Uterus (tissue), 4 donors: ENCODE measurements around the gene CELF2. TPM values are rescaled to one million over a fixed set of nuclear protein-coding genes. Genes with fewer than 3 reads are reported as not detected.

Source experiments
- DNase-seq, 2 donors: peaks; one replicate each; pipeline ENCODE4 v3.0.0-alpha.2; 2019 to 2020
- H3K27ac ChIP-seq, 2 donors: fragments of 200-600 bp; sonication (generic); 1 replicate in 1 of 2; 2 replicates in 1 of 2; pipeline ENCODE4 v1.5.1; 2016 to 2018
- H3K27me3 ChIP-seq, 2 donors: fragments of 200-600 bp; sonication (generic); one replicate each; pipeline ENCODE4 v1.5.1; 2018 to 2019; ENCODE audit warnings: control low read depth in 1 of 2
- H3K36me3 ChIP-seq, 2 donors: fragments of 200-600 bp; sonication (generic); one replicate each; pipeline ENCODE4 v1.5.1; 2019; ENCODE audit warnings: control low read depth in 1 of 2
- H3K4me1 ChIP-seq, 2 donors: fragments of 200-600 bp; sonication (generic); one replicate each; pipeline ENCODE4 v1.5.1; 2018 to 2019; ENCODE audit warnings: control low read depth in 1 of 2
- H3K4me3 ChIP-seq, 2 donors: fragments of 200-600 bp; sonication (generic); 1 replicate in 1 of 2; 2 replicates in 1 of 2; pipeline ENCODE4 v1.5.1; 2018 to 2019; ENCODE audit warnings: mild to moderate bottlenecking in 1 of 2
- H3K9me3 ChIP-seq, 2 donors: fragments of 200-600 bp; sonication (generic); one replicate each; pipeline ENCODE4 v1.5.1; 2019; ENCODE audit warnings: control low read depth in 1 of 2
- CTCF ChIP-seq, 4 experiments: fragments of 200-600 bp in 2 of 4; fragments of 450-650 bp in 2 of 4; sonication (generic) in 2 of 4; IDR thresholded peaks; one replicate each; pipeline ENCODE4 v1.5.1; 2016 to 2019; ENCODE audit warnings: antibody characterized with exemption in 4 of 4, mild to moderate bottlenecking in 2 of 4, moderate library complexity in 1 of 4
- POLR2A ChIP-seq, 2 donors: fragments of 450-650 bp; IDR thresholded peaks; one replicate each; pipeline ENCODE4 v1.6.1; 2016; ENCODE audit warnings: antibody characterized with exemption in 2 of 2, mild to moderate bottlenecking in 1 of 2, moderate library complexity in 1 of 2
- intact Hi-C: fragments of 100-400 bp; cut with DNase I; formaldehyde crosslinking; loops from one replicate; pipeline ENCODE4 v1.15.1; 2023; ENCODE audit warnings: low total_unique reads
- total RNA-seq, 4 donors: library from RNA; depleted of rRNA in 3 of 4; stranded (reverse); fragments of >200 nt in 3 of 4; gene quantifications; one replicate each; pipeline versions ENCODE4 v1.1.0 to v1.2.4, GENCODE V29; 2014 to 2023
- donor health status: DM: yes; HTN: yes; CAD: no.

The CELF2 gene
- total RNA-seq, 4 donors from 2014 or later: 12.8 to 59.2 (median 44.0) TPM

- H3K4me3 ChIP-seq: no peak overlapping the region
- H3K36me3 ChIP-seq: no peaks in the 10 kb centered on the region
- no peak for DNase-seq
- TF ChIP-seq CTCF (IDR thresholded peaks at IDR 0.05): no peak
- no peak for TF ChIP-seq POLR2A (IDR thresholded peaks at IDR 0.05)
- H3K4me1 ChIP-seq: no peaks in the 10 kb centered on the region
- intact Hi-C loops: no loop called here
- no peak overlapping the region for H3K27ac ChIP-seq
- no peaks in the 10 kb centered on the region for H3K27me3 ChIP-seq
- no peaks in the 10 kb centered on the region for H3K9me3 ChIP-seq
Measured at GRCh38 chr10:11331726-11332125, 314.1 kb downstream of the CELF2 start.

GRCh38 chr10:11332846-11333245 lies 315.2 kb downstream of the CELF2 start:
- Histone ChIP-seq H3K4me1 (no peaks in the 10 kb centered on the region), H3K36me3 (no peaks in the 10 kb centered on the region), H3K27ac (no peak overlapping the region), H3K9me3 (no peaks in the 10 kb centered on the region), H3K4me3 (no peak overlapping the region), H3K27me3 (no peaks in the 10 kb centered on the region)
- no peak for TF ChIP-seq POLR2A (IDR thresholded peaks at IDR 0.05)
- no peak for TF ChIP-seq CTCF (IDR thresholded peaks at IDR 0.05)
- intact Hi-C loops: no loop called here
- no peak for DNase-seq

GRCh38 chr10:11334436-11334835 lies 316.8 kb downstream of the CELF2 start:
- no peak overlapping the region for H3K4me3 ChIP-seq
- no peaks in the 10 kb centered on the region for H3K27me3 ChIP-seq
- H3K4me1 ChIP-seq: no peaks in the 10 kb centered on the region
- intact Hi-C loops: no loop called here
- H3K27ac ChIP-seq: no peak overlapping the region
- TF ChIP-seq POLR2A (IDR thresholded peaks at IDR 0.05) (no peak), CTCF (IDR thresholded peaks at IDR 0.05) (no peak)
- H3K9me3 ChIP-seq: no peaks in the 10 kb centered on the region
- H3K36me3 ChIP-seq: no peaks in the 10 kb centered on the region
- DNase-seq: no peak

GRCh38 chr10:11335167-11335652 lies 317.5 kb downstream of the CELF2 start:
- Histone ChIP-seq H3K4me1 (no peaks in the 10 kb centered on the region), H3K4me3 (no peak overlapping the region), H3K27ac (no peak overlapping the region), H3K27me3 (no peaks in the 10 kb centered on the region), H3K36me3 (no peaks in the 10 kb centered on the region), H3K9me3 (no peaks in the 10 kb centered on the region)
- no peak for TF ChIP-seq POLR2A (IDR thresholded peaks at IDR 0.05)
- TF ChIP-seq CTCF (IDR thresholded peaks at IDR 0.05): no peak
- intact Hi-C loops: no loop called here
- no peak for DNase-seq

GRCh38 chr10:11335881-11336430 lies 318.3 kb downstream of the CELF2 start:
- H3K36me3 ChIP-seq: no peaks in the 10 kb centered on the region
- H3K27me3 ChIP-seq: no peaks in the 10 kb centered on the region
- H3K27ac ChIP-seq: no peak overlapping the region
- DNase-seq: no peak
- TF ChIP-seq POLR2A (IDR thresholded peaks at IDR 0.05) (no peak), CTCF (IDR thresholded peaks at IDR 0.05) (no peak)
- no peaks in the 10 kb centered on the region for H3K4me1 ChIP-seq
- no peaks in the 10 kb centered on the region for H3K9me3 ChIP-seq
- H3K4me3 ChIP-seq: no peak overlapping the region
- intact Hi-C loops: no loop called here
